ENCODE data around the gene PLOD3. TPM values are rescaled to one million over a fixed set of nuclear protein-coding genes. Genes with fewer than 3 reads are reported as not detected.

PLOD3 gene
- total RNA-seq, 2 donors from 2014 or later = 53.9 to 65.5 TPM

- Mint-ChIP-seq H3K27me3 (ENCODE audit: insufficient read depth) (no peaks in the 10 kb centered on the region), H3K36me3 (ENCODE audit: low read depth) (peaks cover 55% of the 10 kb centered on the region), H3K27ac (no peak overlapping the region), H3K4me3 (no peak overlapping the region), H3K4me1 (peaks cover 3% of the 10 kb centered on the region), H3K9me3 (no peaks in the 10 kb centered on the region)
- Histone ChIP-seq H3K9ac (ENCODE audit: extremely low read depth, low read length, poor library complexity, severe bottlenecking) (no peak overlapping the region), H3K36me3 (ENCODE audit: control insufficient read depth, insufficient read depth, low read length) (peaks cover 35% of the 10 kb centered on the region), H3K27me3 (ENCODE audit: control insufficient read depth, insufficient read depth, low read length, poor library complexity, severe bottlenecking) (no peaks in the 10 kb centered on the region), H3K4me1 (ENCODE audit: control insufficient read depth, insufficient read depth, low read length) (no peaks in the 10 kb centered on the region), H3K4me3 (ENCODE audit: low read length) (no peak overlapping the region), H3K9me3 (ENCODE audit: control insufficient read depth, low read length) (no peaks in the 10 kb centered on the region), H3K27ac (ENCODE audit: low read depth, low read length) (no peak overlapping the region)
- DNase-seq = no peak
- no peak for TF ChIP-seq CTCF (conservative IDR thresholded peaks at IDR 0.05)
- 95 to 97% methylated on average over 4 to 6 of the region's 6 CpGs for WGBS, 2 experiments (ENCODE audit: insufficient coverage in 1 of 2, insufficient read length in 1 of 2)
These were observed 8.3 kb upstream of the PLOD3 start for GRCh38 chr7:101225650-101226049.

- H3K36me3 ChIP-seq (ENCODE audit: control insufficient read depth, insufficient read depth, low read length) = peaks cover 35% of the 10 kb centered on the region
- no peak overlapping the region for H3K4me3 Mint-ChIP-seq
- no peak for TF ChIP-seq CTCF (conservative IDR thresholded peaks at IDR 0.05)
- no peaks in the 10 kb centered on the region for H3K27me3 Mint-ChIP-seq (ENCODE audit: insufficient read depth)
- 96 to 100% methylated on average over 5 to 15 of the region's 15 CpGs for WGBS, 2 experiments (ENCODE audit: insufficient coverage in 1 of 2, insufficient read length in 1 of 2)
- no peaks in the 10 kb centered on the region for H3K9me3 Mint-ChIP-seq
- no peak overlapping the region for H3K27ac ChIP-seq (ENCODE audit: low read depth, low read length)
- peaks cover 4% of the 10 kb centered on the region for H3K4me1 Mint-ChIP-seq
- no peaks in the 10 kb centered on the region for H3K9me3 ChIP-seq (ENCODE audit: control insufficient read depth, low read length)
- H3K36me3 Mint-ChIP-seq (ENCODE audit: low read depth) = peaks cover 47% of the 10 kb centered on the region
- no peak overlapping the region for H3K9ac ChIP-seq (ENCODE audit: extremely low read depth, low read length, poor library complexity, severe bottlenecking)
- DNase-seq = no peak
- no peaks in the 10 kb centered on the region for H3K4me1 ChIP-seq (ENCODE audit: control insufficient read depth, insufficient read depth, low read length)
- no peak overlapping the region for H3K4me3 ChIP-seq (ENCODE audit: low read length)
- no peak overlapping the region for H3K27ac Mint-ChIP-seq
- H3K27me3 ChIP-seq (ENCODE audit: control insufficient read depth, insufficient read depth, low read length, poor library complexity, severe bottlenecking) = no peaks in the 10 kb centered on the region
These were observed 6.1 kb upstream of the PLOD3 start for GRCh38 chr7:101223528-101223927.

GRCh38 chr7:101222275-101222830, 5.0 kb upstream of the PLOD3 start:
- H3K9me3 ChIP-seq (ENCODE audit: control insufficient read depth, low read length) = no peaks in the 10 kb centered on the region
- no peaks in the 10 kb centered on the region for H3K9me3 Mint-ChIP-seq
- TF ChIP-seq CTCF (conservative IDR thresholded peaks at IDR 0.05) = no peak
- 92% methylated on average over 16 to 27 of the region's 27 CpGs for WGBS, 2 experiments (ENCODE audit: insufficient coverage in 1 of 2, insufficient read length in 1 of 2)
- DNase-seq = no peak
- no peaks in the 10 kb centered on the region for H3K27me3 Mint-ChIP-seq (ENCODE audit: insufficient read depth)
- H3K4me3 ChIP-seq (ENCODE audit: low read length) = no peak overlapping the region
- no peaks in the 10 kb centered on the region for H3K27me3 ChIP-seq (ENCODE audit: control insufficient read depth, insufficient read depth, low read length, poor library complexity, severe bottlenecking)
- no peak overlapping the region for H3K4me3 Mint-ChIP-seq
- peaks cover 5% of the 10 kb centered on the region for H3K4me1 Mint-ChIP-seq
- H3K27ac Mint-ChIP-seq = peak overlapping the region; percentile 17
- peaks cover 31% of the 10 kb centered on the region for H3K36me3 ChIP-seq (ENCODE audit: control insufficient read depth, insufficient read depth, low read length)
- H3K27ac ChIP-seq (ENCODE audit: low read depth, low read length) = no peak overlapping the region
- peaks cover 40% of the 10 kb centered on the region for H3K36me3 Mint-ChIP-seq (ENCODE audit: low read depth)
- H3K9ac ChIP-seq (ENCODE audit: extremely low read depth, low read length, poor library complexity, severe bottlenecking) = no peak overlapping the region
- no peaks in the 10 kb centered on the region for H3K4me1 ChIP-seq (ENCODE audit: control insufficient read depth, insufficient read depth, low read length)
